Measurements from ENCODE around the gene RTN4. TPM values are rescaled to one million over a fixed set of nuclear protein-coding genes. Genes with fewer than 3 reads are reported as not detected.

Gene RTN4
- total and polyA plus RNA-seq, 2 experiments from 2014 or later, result 218 to 221 TPM

GRCh38 chr2:54927751-54928615 lies 122.3 kb downstream of the RTN4 start:
- Histone ChIP-seq H3K36me3 (ENCODE audit: insufficient read depth) (no peaks in the 10 kb centered on the region), H3K4me2 (no peak overlapping the region), H3K9me2 (ENCODE audit: insufficient read depth) (no peaks in the 10 kb centered on the region), H3K79me2 (replicated peaks; ENCODE audit: insufficient read depth) (no peaks in the 10 kb centered on the region), H2AFZ (no peak overlapping the region), H3F3A (replicated peaks; ENCODE audit: low read depth) (no peaks in the 10 kb centered on the region), H3K27me3 (ENCODE audit: insufficient read depth) (no peaks in the 10 kb centered on the region), H3K27ac (ENCODE audit: low read depth) (no peak overlapping the region), H3K4me1 (ENCODE audit: insufficient read depth) (no peaks in the 10 kb centered on the region), H3K4me3 (no peak overlapping the region), H4K20me1 (replicated peaks; ENCODE audit: insufficient read depth) (no peaks in the 10 kb centered on the region)
- DNase-seq (ENCODE audit: low spot score) (no peak), ATAC-seq (no peak)
- Mint-ChIP-seq H3K27ac (no peak overlapping the region), H3K4me3 (no peak overlapping the region), H3K27me3 (ENCODE audit: insufficient read depth, low read depth, poor library complexity) (peaks cover 2% of the 10 kb centered on the region), H3K9me3 (no peaks in the 10 kb centered on the region), H3K4me1 (no peaks in the 10 kb centered on the region; the same call in 2 of the 3 replicates), H3K36me3 (ENCODE audit: low read depth) (no peaks in the 10 kb centered on the region)
- TF ChIP-seq POLR2AphosphoS5 (IDR thresholded peaks at IDR 0.05; ENCODE audit: low read depth) (no peak), STAT1 (IDR thresholded peaks at IDR 0.05; ENCODE audit: unreplicated experiment) (no peak), CTCF (conservative IDR thresholded peaks at IDR 0.05; ENCODE audit: low read depth in 2 of 2) (no peak), REST (IDR thresholded peaks at IDR 0.05; ENCODE audit: unreplicated experiment) (no peak), ZNF462 (CRISPR knock-in tag; IDR thresholded peaks at IDR 0.05) (no peak), ETS1 (IDR thresholded peaks at IDR 0.05) (no peak), CREB1 (CRISPR knock-in tag; IDR thresholded peaks at IDR 0.05; ENCODE audit: low read depth) (no peak), JUNB (IDR thresholded peaks at IDR 0.05; ENCODE audit: unreplicated experiment) (no peak), EZH2phosphoT487 (IDR thresholded peaks at IDR 0.05; ENCODE audit: unreplicated experiment) (no peak), ZNF331 (CRISPR knock-in tag; IDR thresholded peaks at IDR 0.05; ENCODE audit: low read depth) (no peak)

Data from GM23338 (cell line).